DOHH2 (cell line): ENCODE data around the gene PPP2R2B.

ENCODE experiments used
- H3F3A ChIP-seq: fragments of 200-600 bp; sonication (generic), shearing (Covaris generic); 2 replicates; pipeline ENCODE4 v1.6.0; 2016; ENCODE audit warnings: antibody characterized with exemption, mild to moderate bottlenecking; ENCODE audit not compliant: control insufficient read depth, insufficient read depth
- H3K27ac ChIP-seq: fragments of 200-600 bp; sonication (generic); 2 replicates; pipeline ENCODE4 v1.5.1; 2014; ENCODE audit warnings: low read depth, mild to moderate bottlenecking, low read length, moderate library complexity
- H3K27me3 ChIP-seq: fragments of 200-600 bp; sonication (generic); 2 replicates; pipeline ENCODE4 v1.6.1; 2014; ENCODE audit warnings: mild to moderate bottlenecking, low read length, mixed read lengths; ENCODE audit not compliant: control insufficient read depth
- H3K36me3 ChIP-seq: fragments of 200-600 bp; sonication (generic); 2 replicates; pipeline ENCODE4 v1.6.1; 2014; ENCODE audit warnings: mild to moderate bottlenecking, low read length, moderate library complexity, mixed read lengths; ENCODE audit not compliant: control insufficient read depth
- H3K4me1 ChIP-seq: fragments of 200-600 bp; sonication (generic); 2 replicates; pipeline ENCODE4 v1.6.1; 2014; ENCODE audit warnings: mild to moderate bottlenecking, low read length, mixed read lengths; ENCODE audit not compliant: control insufficient read depth
- H3K4me2 ChIP-seq: fragments of 200-600 bp; sonication (generic); 2 replicates; pipeline ENCODE4 v1.6.0; 2014; ENCODE audit warnings: mild to moderate bottlenecking, low read length, moderate library complexity
- H3K4me3 ChIP-seq: fragments of 200-600 bp; sonication (generic); 2 replicates; pipeline ENCODE4 v1.5.1; 2014; ENCODE audit warnings: mild to moderate bottlenecking, low read length, mixed read lengths
- H3K79me2 ChIP-seq: fragments of 200-600 bp; sonication (generic); 2 replicates; pipeline ENCODE4 v1.6.1; 2014; ENCODE audit warnings: mild to moderate bottlenecking, low read length, mixed read lengths; ENCODE audit not compliant: control insufficient read depth
- H3K9me2 ChIP-seq: fragments of 200-600 bp; sonication (generic); replicated peaks from 2 replicates; pipeline ENCODE4 v1.6.1; 2014; ENCODE audit warnings: mild to moderate bottlenecking, low read length, mixed read lengths; ENCODE audit not compliant: control insufficient read depth
- H3K9me3 ChIP-seq: fragments of 200-600 bp; sonication (generic); 2 replicates; pipeline ENCODE4 v1.6.1; 2014; ENCODE audit warnings: antibody characterized with exemption, low read length, mixed read lengths; ENCODE audit not compliant: control insufficient read depth, insufficient read depth
- H4K20me1 ChIP-seq: fragments of 200-600 bp; sonication (generic); 2 replicates; pipeline ENCODE4 v1.6.0; 2014; ENCODE audit warnings: low read depth, mild to moderate bottlenecking, antibody characterized with exemption, low read length, moderate library complexity; ENCODE audit not compliant: control insufficient read depth, insufficient read depth
- EZH2phosphoT487 ChIP-seq: fragments of 200-600 bp; sonication (generic); IDR thresholded peaks from 2 replicates; pipeline ENCODE4 v1.6.1; 2017; ENCODE audit warnings: borderline replicate concordance, mild to moderate bottlenecking, antibody characterized with exemption, low read length, moderate library complexity, mixed read lengths
- TF ChIP-seq, protein P1 (sequence below): fragments of 200-600 bp; sonication (generic); IDR thresholded peaks from one replicate; pipeline ENCODE4 v1.5.1; 2014; ENCODE audit warnings: antibody characterized with exemption, mild to moderate bottlenecking, low read depth, low read length; ENCODE audit not compliant: poor library complexity, severe bottlenecking

The PPP2R2B gene

DNA sequence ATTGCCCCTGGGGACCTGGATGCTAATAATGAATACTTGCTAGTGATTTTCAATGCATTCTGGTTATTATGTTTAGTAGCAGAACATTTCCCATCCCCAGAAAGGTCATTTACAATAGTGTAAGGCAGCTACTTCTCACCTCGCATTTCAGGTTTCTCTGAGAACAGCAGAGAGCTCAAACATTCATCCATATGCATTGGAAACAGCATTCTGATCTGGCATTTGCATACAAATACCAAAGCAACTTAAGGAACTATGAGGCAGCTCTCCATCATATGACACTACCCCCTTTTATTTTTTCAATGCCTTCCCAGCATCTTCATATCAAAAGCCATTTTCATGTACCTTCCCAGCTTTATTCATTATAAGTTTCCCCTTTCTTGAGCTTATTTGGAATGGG, 6.4 kb downstream of the PPP2R2B start:
- Histone ChIP-seq H3K9me3 (no peaks in the 10 kb centered on the region), H4K20me1 (no peaks in the 10 kb centered on the region), H3K4me2 (no peak overlapping the region), H3K4me1 (no peaks in the 10 kb centered on the region), H3K9me2 (no peaks in the 10 kb centered on the region), H3K79me2 (no peaks in the 10 kb centered on the region), H3K36me3 (no peaks in the 10 kb centered on the region), H3F3A (no peaks in the 10 kb centered on the region), H3K27ac (no peak overlapping the region), H3K4me3 (no peak overlapping the region), H3K27me3 (peaks cover 8% of the 10 kb centered on the region)
- no peak for TF ChIP-seq EZH2phosphoT487
- TF ChIP-seq, protein P1, sequence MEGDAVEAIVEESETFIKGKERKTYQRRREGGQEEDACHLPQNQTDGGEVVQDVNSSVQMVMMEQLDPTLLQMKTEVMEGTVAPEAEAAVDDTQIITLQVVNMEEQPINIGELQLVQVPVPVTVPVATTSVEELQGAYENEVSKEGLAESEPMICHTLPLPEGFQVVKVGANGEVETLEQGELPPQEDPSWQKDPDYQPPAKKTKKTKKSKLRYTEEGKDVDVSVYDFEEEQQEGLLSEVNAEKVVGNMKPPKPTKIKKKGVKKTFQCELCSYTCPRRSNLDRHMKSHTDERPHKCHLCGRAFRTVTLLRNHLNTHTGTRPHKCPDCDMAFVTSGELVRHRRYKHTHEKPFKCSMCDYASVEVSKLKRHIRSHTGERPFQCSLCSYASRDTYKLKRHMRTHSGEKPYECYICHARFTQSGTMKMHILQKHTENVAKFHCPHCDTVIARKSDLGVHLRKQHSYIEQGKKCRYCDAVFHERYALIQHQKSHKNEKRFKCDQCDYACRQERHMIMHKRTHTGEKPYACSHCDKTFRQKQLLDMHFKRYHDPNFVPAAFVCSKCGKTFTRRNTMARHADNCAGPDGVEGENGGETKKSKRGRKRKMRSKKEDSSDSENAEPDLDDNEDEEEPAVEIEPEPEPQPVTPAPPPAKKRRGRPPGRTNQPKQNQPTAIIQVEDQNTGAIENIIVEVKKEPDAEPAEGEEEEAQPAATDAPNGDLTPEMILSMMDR = no peak

DNA sequence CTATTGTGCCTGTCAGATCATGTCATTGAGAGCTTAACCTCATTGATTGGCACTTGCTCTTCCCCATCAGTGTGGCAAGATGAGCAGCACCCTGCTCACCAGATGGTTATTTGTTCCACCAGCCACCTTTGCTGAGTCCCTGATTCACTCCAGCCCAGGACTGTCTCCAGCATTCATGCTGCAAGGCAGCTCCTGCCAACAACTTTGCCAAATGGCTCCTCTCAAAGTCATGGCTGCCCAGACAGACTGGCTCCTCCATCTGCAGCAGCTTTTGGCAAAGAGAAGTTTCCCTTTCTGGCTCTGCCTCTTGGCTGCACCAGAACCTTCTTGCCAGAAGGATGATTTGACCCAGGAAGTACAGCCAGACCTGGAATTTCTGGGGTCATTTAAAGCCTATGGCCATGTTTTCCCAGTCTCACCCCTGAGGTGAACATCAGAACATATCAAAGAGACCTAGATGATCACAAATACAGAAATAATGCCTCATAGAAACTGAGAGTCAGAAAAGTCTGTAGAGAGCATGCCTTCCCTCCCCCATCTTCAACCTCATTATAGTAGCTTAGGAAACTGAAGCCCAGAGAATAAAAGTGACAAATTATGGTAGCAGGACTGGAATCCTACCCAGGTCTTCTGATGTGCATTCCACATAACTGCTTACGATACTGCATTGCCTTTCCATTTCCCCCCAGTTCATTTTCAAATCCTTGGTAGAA, 10.4 kb downstream of the PPP2R2B start:
- H3K4me2 ChIP-seq = no peak overlapping the region
- H3K9me2 ChIP-seq = no peaks in the 10 kb centered on the region
- H4K20me1 ChIP-seq = no peaks in the 10 kb centered on the region
- H3K79me2 ChIP-seq = no peaks in the 10 kb centered on the region
- H3K9me3 ChIP-seq = no peaks in the 10 kb centered on the region
- no peak overlapping the region for H3K27ac ChIP-seq
- no peaks in the 10 kb centered on the region for H3K36me3 ChIP-seq
- H3K4me1 ChIP-seq = no peaks in the 10 kb centered on the region
- H3K4me3 ChIP-seq = no peak overlapping the region
- no peaks in the 10 kb centered on the region for H3K27me3 ChIP-seq
- no peak for TF ChIP-seq EZH2phosphoT487
- TF ChIP-seq, protein P1 = no peak
- H3F3A ChIP-seq = no peaks in the 10 kb centered on the region

DNA sequence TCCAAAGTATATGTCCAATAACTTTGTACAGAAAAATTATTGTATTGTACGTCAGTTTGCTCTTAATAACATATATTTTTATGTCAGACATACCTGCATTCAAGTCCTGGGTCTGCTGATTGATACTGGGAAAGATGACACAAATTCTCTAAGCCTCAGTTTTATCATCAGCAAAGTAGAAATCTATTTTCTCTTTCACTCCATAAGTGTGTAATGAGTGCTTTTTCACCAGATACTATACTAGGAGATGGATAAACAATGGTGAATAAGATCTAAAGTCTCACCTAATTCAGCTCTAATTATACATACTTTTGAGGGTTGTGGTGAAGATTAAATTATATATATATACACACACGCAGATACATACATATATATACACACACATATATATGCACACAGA, 12.3 kb downstream of the PPP2R2B start:
- TF ChIP-seq, protein P1 = no peak
- Histone ChIP-seq H3K9me2 (no peaks in the 10 kb centered on the region), H3K79me2 (no peaks in the 10 kb centered on the region), H4K20me1 (no peaks in the 10 kb centered on the region), H3K4me3 (no peak overlapping the region), H3K27ac (no peak overlapping the region), H3K4me1 (no peaks in the 10 kb centered on the region), H3K9me3 (no peaks in the 10 kb centered on the region), H3F3A (no peaks in the 10 kb centered on the region), H3K36me3 (no peaks in the 10 kb centered on the region), H3K27me3 (no peaks in the 10 kb centered on the region), H3K4me2 (no peak overlapping the region)

DNA sequence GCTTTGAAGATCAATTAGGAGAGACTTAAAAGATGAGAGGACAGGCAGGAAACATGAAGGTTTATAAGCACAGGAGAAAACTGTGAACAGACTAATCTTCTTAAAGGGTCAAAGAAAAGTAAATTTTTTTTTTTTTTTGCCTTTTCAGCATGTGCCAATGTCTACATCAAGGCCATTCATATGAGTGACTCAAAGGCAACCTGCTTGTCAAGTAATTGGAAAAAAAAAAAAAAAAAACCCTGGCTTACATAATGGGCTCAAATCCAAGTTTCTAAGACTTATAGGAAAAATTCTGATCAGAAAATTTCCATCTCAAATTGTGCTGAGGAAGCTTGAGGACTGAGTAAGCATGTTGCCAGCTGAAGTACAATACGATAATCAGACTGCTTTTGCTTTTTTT, 15.9 kb downstream of the PPP2R2B start:
- Histone ChIP-seq H3F3A (no peaks in the 10 kb centered on the region), H3K36me3 (no peaks in the 10 kb centered on the region), H3K79me2 (no peaks in the 10 kb centered on the region), H3K27ac (no peak overlapping the region), H3K27me3 (no peaks in the 10 kb centered on the region), H3K4me1 (no peaks in the 10 kb centered on the region), H4K20me1 (no peaks in the 10 kb centered on the region), H3K4me2 (no peak overlapping the region), H3K4me3 (no peak overlapping the region), H3K9me2 (no peaks in the 10 kb centered on the region), H3K9me3 (no peaks in the 10 kb centered on the region)
- TF ChIP-seq, protein P1 = no peak
- TF ChIP-seq EZH2phosphoT487 = no peak
